Ramos (cell line): Measurements from ENCODE around the gene MORN1.

Source experiments
- in situ Hi-C: fragments of 300-500 bp; cut with MboI; formaldehyde crosslinking; loops from one replicate; pipeline ENCODE4 v1.14.3; 2022; ENCODE audit warnings: low sequenced_read_pairs; ENCODE audit not compliant: unreplicated experiment

MORN1 gene

DNA sequence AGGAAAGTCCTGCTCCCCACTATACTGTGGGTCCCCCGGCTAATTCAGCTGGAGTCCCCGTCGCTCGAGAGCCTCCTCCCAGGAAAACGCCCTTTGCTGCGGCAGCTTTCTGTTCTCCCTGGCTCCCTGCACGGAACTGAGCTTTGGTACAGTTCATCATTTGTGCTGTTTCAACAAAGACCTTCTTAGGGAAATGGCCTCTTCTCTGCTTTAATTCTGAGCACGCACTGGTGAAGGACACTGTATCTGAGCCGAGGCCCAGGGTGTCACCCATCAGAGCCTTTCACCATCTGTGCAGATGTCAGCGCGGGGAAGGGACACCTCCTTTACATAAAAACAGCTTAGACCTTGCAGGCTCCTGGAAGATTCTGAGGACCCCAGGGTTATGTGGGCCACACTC is 34.5 kb upstream of the MORN1 start:
- in situ Hi-C loops: no loop called here

DNA sequence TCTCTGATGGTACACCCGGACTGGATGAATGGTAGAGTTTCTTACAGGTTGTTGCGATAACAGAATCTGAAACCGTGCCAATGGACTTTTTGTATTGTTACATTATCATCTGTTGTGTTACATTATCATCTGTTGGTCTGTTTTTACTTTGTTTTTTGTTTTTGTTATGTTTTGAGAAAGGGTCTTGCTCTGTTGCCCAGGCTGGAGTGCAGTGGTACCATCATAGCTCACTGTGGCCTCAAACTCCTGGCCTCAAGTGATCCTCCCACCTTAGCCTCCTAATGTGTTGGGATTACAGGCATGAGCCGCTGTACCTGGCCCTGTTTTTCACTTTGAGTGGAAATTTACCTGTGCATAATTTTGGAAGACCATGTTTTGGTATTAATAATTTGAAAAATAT is 31.2 kb upstream of the MORN1 start:
- in situ Hi-C loops: loop anchor here (25.0 kb wide), 1 partner anchor 365 kb away; no protein-coding TSS in a partner anchor

DNA sequence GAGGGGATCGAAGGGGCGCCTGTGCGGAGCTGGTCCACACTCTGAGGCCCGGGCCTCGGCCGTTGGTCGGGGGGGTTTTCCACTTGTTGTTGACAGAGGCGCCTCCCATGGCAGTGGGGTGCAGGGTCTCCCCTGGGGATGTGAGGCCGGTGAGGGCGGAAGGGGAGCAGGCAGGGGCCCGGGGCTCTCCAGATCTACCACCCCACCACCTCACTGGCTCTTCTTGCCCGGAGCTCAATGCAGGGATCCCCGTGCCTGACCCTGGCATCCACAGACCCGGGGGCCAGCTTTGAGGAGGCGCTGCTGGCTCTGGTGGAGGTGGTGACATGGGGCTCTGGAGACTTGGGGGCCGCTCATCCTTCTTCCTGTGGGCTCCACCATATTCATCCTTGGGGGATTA is 28.1 kb upstream of the MORN1 start:
- in situ Hi-C loops: loop anchor here (25.0 kb wide), 1 partner anchor 368 kb away; no protein-coding TSS in a partner anchor

GRCh38 chr1:2418791-2419320 is 27.5 kb upstream of the MORN1 start:
- in situ Hi-C loops: loop anchor here (25.0 kb wide), 1 partner anchor 368 kb away; no protein-coding TSS in a partner anchor

DNA sequence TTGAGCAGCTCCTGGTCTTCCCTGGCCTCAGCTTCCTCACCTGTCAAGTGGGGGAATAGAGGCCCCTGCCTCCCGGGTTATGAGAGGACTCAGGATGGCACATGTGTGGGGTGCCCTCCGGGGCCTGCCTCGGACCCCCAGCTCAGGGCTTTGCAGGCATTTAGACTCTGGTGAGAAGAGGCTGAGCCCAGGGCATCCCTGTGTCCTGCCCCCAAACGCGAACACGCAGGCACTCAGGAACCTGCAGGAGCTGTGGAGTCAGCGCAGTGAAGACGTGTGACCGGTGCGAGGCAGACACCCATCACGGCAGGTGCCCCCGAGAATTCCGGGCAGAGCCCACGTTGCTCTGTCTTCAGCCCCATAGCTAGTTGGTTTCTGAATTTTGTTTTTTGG is 26.5 kb upstream of the MORN1 start:
- in situ Hi-C loops: loop anchor here (25.0 kb wide), 1 partner anchor 369 kb away; no protein-coding TSS in a partner anchor

- in situ Hi-C loops: loop anchor here (25.0 kb wide), 1 partner anchor 370 kb away; no protein-coding TSS in a partner anchor
Measured at GRCh38 chr1:2417083-2417832, 25.9 kb upstream of the MORN1 start.

DNA sequence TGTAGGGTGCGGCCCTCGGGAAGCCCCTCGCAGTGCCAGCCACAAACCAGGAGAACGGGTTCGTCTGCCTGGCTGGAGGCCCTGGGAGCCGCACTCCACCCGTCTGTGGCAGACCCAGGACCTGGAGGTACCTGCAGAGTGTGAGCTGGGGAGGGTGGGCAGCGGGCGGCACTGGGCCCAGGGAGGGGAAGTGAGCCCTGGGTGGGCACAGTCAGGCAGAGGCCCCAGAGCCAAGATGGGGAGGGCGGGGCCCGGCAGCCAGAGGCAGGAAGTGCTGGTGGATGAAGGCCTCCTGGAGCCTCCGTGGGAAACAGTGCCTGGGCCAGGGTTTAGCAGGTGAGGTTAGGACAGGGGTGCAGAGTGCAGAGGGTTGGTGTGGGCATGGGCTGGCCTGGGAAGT is 25.0 kb upstream of the MORN1 start:
- in situ Hi-C loops: loop anchor here (25.0 kb wide), 1 partner anchor 371 kb away; no protein-coding TSS in a partner anchor

DNA sequence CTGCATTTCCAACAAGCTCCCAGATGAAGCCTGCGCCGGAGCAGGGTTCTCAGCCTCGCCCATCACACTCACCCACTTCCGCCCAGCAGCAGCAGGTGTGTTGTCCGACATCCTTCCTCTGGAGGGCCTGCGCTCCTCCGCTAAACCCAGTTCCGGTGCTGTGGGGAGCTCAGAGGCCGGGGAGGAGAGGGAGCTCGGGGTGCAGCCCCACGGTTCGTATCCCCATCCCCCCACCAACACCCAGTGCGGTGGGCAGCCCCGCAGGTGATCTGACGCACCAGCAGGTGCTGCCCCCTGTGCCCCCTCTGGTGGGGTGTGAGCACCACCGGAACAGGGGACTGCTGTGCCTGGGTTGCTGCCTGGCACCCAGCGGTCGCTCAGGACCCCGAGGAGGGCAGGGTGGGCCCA is 24.5 kb upstream of the MORN1 start:
- in situ Hi-C loops: loop anchor here (25.0 kb wide), 1 partner anchor 371 kb away; no protein-coding TSS in a partner anchor

DNA sequence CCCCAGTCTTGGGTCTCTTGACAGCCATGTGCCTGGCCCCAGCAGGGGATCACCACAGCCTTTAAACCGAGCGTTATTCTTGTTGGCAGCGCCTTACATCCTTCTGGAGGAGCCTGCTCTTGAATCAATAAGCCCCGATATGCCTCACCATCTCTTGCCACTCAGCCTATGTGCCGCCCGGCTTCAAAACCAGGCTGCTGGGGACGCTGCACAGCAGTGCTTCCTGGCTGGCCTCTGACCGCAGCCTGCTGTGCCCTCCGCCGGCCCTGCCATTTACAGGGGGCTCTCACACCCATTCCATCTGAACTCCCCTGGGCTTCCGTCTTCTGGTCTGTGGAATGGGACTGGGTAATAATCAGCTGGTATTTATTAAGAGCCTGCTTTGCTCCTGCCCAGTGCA is 24.0 kb upstream of the MORN1 start:
- in situ Hi-C loops: loop anchor here (25.0 kb wide), 1 partner anchor 372 kb away; no protein-coding TSS in a partner anchor

- in situ Hi-C loops: loop anchor here (5.0 to 25.0 kb wide), 2 partner anchors 133 to 373 kb away; no protein-coding TSS in a partner anchor
Measured at GRCh38 chr1:2414297-2414958, 23.1 kb upstream of the MORN1 start.

- in situ Hi-C loops: loop anchor here (5.0 to 25.0 kb wide), 2 partner anchors 134 to 374 kb away; no protein-coding TSS in a partner anchor
Measured at GRCh38 chr1:2413495-2414296, 22.3 kb upstream of the MORN1 start.

DNA sequence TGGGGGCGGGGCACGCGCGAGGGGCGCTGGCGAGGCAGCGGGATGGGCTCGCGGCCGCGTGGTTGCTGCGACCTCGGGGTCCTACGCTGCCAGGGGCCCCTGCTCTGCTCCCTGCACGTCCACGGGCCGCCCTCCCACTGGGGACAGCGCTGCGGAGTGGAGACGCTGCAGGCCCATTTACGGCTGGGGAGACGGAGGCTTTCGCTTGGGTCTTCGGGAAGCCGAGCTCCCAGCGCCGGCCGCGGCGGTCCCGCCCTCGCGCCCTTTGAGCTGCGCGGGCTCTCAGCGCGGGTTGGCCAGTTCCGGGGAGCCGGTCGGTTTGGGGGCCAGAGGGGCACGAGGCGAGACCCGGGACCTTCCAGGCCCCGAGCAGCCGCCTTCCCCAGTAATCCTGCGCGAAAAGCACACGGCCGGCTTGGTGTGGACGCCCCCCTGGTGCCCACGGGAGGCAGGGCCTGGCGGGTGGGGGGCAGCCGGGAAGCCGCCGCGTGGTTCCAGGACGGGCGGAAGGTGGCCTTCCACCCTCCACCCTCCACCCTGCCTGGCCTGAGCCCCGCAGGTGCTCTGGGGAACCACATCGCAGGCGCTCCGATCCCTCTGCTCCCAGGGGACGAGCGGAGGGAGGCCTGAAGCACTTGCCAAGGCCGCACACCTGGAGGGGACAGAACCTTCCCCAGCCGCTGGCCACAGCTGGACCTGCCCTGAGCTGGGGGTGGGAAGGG is 21.6 kb upstream of the MORN1 start:
- in situ Hi-C loops: loop anchor here (5.0 to 25.0 kb wide), 2 partner anchors 134 to 374 kb away; no protein-coding TSS in a partner anchor

- in situ Hi-C loops: loop anchor here (5.0 to 25.0 kb wide), 2 partner anchors 135 to 375 kb away; no protein-coding TSS in a partner anchor
Measured at GRCh38 chr1:2412395-2412772, 21.0 kb upstream of the MORN1 start, which contains the start of gene PEX10. TSS of gene PEX10 (minus strand) at chr1:2412564. CDS start at chr1:2412502, 62 bp downstream.

- in situ Hi-C loops: loop anchor here (5.0 to 25.0 kb wide), 2 partner anchors 135 to 375 kb away; no protein-coding TSS in a partner anchor
Measured at GRCh38 chr1:2411801-2412394, 20.5 kb upstream of the MORN1 start.

- in situ Hi-C loops: loop anchor here (5.0 to 25.0 kb wide), 2 partner anchors 138 to 378 kb away; no protein-coding TSS in a partner anchor
Measured at GRCh38 chr1:2409745-2410144, 18.4 kb upstream of the MORN1 start.

GRCh38 chr1:2408859-2409276 is 17.5 kb upstream of the MORN1 start:
- in situ Hi-C loops: loop anchor here (25.0 kb wide), 1 partner anchor 378 kb away; no protein-coding TSS in a partner anchor

DNA sequence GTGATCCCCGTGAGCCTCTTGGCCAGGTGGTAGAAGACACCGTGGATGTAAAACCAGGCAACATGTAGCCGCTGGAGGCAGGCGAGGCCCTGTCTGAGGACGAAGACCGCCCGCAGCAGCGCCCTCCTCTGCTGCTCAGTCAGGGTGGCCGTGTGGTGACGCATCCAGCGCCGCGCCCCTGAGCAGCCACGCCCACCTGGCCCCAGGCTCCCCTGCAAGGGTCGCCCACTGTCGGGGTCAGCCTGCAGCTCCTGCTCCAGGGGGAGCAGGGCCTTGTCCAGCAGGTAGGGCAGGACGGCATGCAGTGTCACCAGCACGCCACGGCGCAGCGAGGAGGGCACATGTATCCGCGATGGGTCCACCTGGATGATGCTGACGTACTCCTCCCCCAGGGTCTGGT is 17.1 kb upstream of the MORN1 start:
- in situ Hi-C loops: loop anchor here (25.0 kb wide), 1 partner anchor 379 kb away; no protein-coding TSS in a partner anchor

DNA sequence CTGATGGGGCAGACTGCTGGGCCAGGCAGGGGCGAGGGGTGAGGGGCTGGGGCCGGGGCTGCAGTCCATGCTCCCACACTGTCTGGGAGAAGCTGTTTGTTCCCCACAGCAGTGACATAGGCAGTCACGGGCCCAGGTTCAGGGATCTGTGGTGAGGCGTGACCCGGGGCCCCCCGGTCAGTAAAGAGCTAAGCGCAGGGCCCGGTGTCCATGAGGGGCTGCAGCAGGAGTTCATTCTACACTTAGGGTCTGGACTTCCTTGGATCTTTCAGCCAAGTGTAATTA is 16.6 kb upstream of the MORN1 start:
- in situ Hi-C loops: loop anchor here (25.0 kb wide), 1 partner anchor 379 kb away; no protein-coding TSS in a partner anchor
